ENCODE data around the gene ICA1. TPM values are rescaled to one million over a fixed set of nuclear protein-coding genes. Genes with fewer than 3 reads are reported as not detected.

Gene ICA1
- total RNA-seq, 2 experiments from 2014 or later: 0.57 to 1.0 TPM

- POLR2A ChIA-PET: no interaction called here
Measured at GRCh38 chr7:8172372-8173354, 89.3 kb downstream of the ICA1 start.

GRCh38 chr7:8169171-8169570 lies 92.8 kb downstream of the ICA1 start:
- no peaks in the 10 kb centered on the region for H3K9me3 Mint-ChIP-seq (ENCODE audit: low read depth)
- ChIA-PET POLR2A (no interaction called here), CTCF (interaction anchor here (0.6 kb wide), 1 partner anchor 62 kb away, joined by 3 read pairs; no protein-coding TSS in a partner anchor)
- H3K27ac Mint-ChIP-seq: no peak overlapping the region
- intact Hi-C loops (cut with DNase I, micrococcal nuclease): no loop called here
- H3K27me3 Mint-ChIP-seq: no peaks in the 10 kb centered on the region
- ATAC-seq: no peak
- no peak overlapping the region for H3K4me3 Mint-ChIP-seq
- peaks cover 3% of the 10 kb centered on the region for H3K4me1 Mint-ChIP-seq
- no peaks in the 10 kb centered on the region for H3K36me3 Mint-ChIP-seq (ENCODE audit: low read depth)
- no peak for DNase-seq

More at GRCh38 chr7:8172372-8173354, 89.3 kb downstream of the ICA1 start:
- Mint-ChIP-seq H3K9me3 (ENCODE audit: low read depth) (no peaks in the 10 kb centered on the region), H3K36me3 (ENCODE audit: low read depth) (no peaks in the 10 kb centered on the region), H3K27ac (no peak overlapping the region), H3K27me3 (no peaks in the 10 kb centered on the region), H3K4me3 (no peak overlapping the region), H3K4me1 (peaks cover 33% of the 10 kb centered on the region)
- no peak for DNase-seq
- no peak for ATAC-seq
- intact Hi-C loops (cut with DNase I, micrococcal nuclease): no loop called here
- CTCF ChIA-PET: no interaction called here

- no peaks in the 10 kb centered on the region for H3K9me3 Mint-ChIP-seq (ENCODE audit: low read depth)
- ChIA-PET CTCF (no interaction called here), POLR2A (no interaction called here)
- no peak overlapping the region for H3K4me3 Mint-ChIP-seq
- intact Hi-C loops (cut with DNase I, micrococcal nuclease): no loop called here
- DNase-seq (no peak), ATAC-seq (no peak)
- no peaks in the 10 kb centered on the region for H3K36me3 Mint-ChIP-seq (ENCODE audit: low read depth)
- no peaks in the 10 kb centered on the region for H3K27me3 Mint-ChIP-seq
- H3K27ac Mint-ChIP-seq: no peak overlapping the region
- peaks cover 3% of the 10 kb centered on the region for H3K4me1 Mint-ChIP-seq
Measured at GRCh38 chr7:8168336-8168735, 93.6 kb downstream of the ICA1 start.

- no peak for ATAC-seq
- Mint-ChIP-seq H3K4me1 (peaks cover 3% of the 10 kb centered on the region), H3K36me3 (ENCODE audit: low read depth) (no peaks in the 10 kb centered on the region), H3K27me3 (no peaks in the 10 kb centered on the region), H3K27ac (no peak overlapping the region), H3K9me3 (ENCODE audit: low read depth) (no peaks in the 10 kb centered on the region), H3K4me3 (no peak overlapping the region)
- intact Hi-C loops (cut with DNase I, micrococcal nuclease): no loop called here
- ChIA-PET POLR2A (no interaction called here), CTCF (no interaction called here)
- DNase-seq: no peak
Measured at GRCh38 chr7:8165150-8165549, 96.8 kb downstream of the ICA1 start.

- H3K27me3 Mint-ChIP-seq: no peaks in the 10 kb centered on the region
- no peak for ATAC-seq
Measured at GRCh38 chr7:8162181-8162580, 99.8 kb downstream of the ICA1 start.

GRCh38 chr7:8161364-8161828 lies 100.6 kb downstream of the ICA1 start:
- DNase-seq: no peak
- Mint-ChIP-seq H3K4me3 (no peak overlapping the region), H3K9me3 (ENCODE audit: low read depth) (no peaks in the 10 kb centered on the region), H3K36me3 (ENCODE audit: low read depth) (no peaks in the 10 kb centered on the region), H3K4me1 (no peaks in the 10 kb centered on the region), H3K27ac (no peak overlapping the region), H3K27me3 (no peaks in the 10 kb centered on the region)
- intact Hi-C loops (cut with DNase I, micrococcal nuclease): no loop called here
- ChIA-PET POLR2A (no interaction called here), CTCF (no interaction called here)
- no peak for ATAC-seq

More at GRCh38 chr7:8162181-8162580, 99.8 kb downstream of the ICA1 start:
- Mint-ChIP-seq H3K4me3 (no peak overlapping the region), H3K36me3 (ENCODE audit: low read depth) (no peaks in the 10 kb centered on the region), H3K9me3 (ENCODE audit: low read depth) (no peaks in the 10 kb centered on the region), H3K27ac (no peak overlapping the region), H3K4me1 (no peaks in the 10 kb centered on the region)
- ChIA-PET CTCF (no interaction called here), POLR2A (no interaction called here)
- no peak for DNase-seq
- intact Hi-C loops (cut with DNase I, micrococcal nuclease): no loop called here

GRCh38 chr7:8160779-8161345 lies 101.1 kb downstream of the ICA1 start:
- ATAC-seq: no peak
- no peaks in the 10 kb centered on the region for H3K4me1 Mint-ChIP-seq
- intact Hi-C loops (cut with DNase I, micrococcal nuclease): no loop called here

GRCh38 chr7:8160250-8160649 lies 101.7 kb downstream of the ICA1 start:
- no peaks in the 10 kb centered on the region for H3K27me3 Mint-ChIP-seq
- DNase-seq (no peak), ATAC-seq (no peak)
- ChIA-PET CTCF (interaction anchor here (0.7 kb wide), 1 partner anchor 20 kb away, joined by 3 read pairs; no protein-coding TSS in a partner anchor), POLR2A (no interaction called here)
- no peaks in the 10 kb centered on the region for H3K4me1 Mint-ChIP-seq
- no peak overlapping the region for H3K4me3 Mint-ChIP-seq
- H3K36me3 Mint-ChIP-seq (ENCODE audit: low read depth): no peaks in the 10 kb centered on the region
- intact Hi-C loops (cut with DNase I, micrococcal nuclease): no loop called here
- no peak overlapping the region for H3K27ac Mint-ChIP-seq
- H3K9me3 Mint-ChIP-seq (ENCODE audit: low read depth): no peaks in the 10 kb centered on the region

More at GRCh38 chr7:8160779-8161345, 101.1 kb downstream of the ICA1 start:
- no peak overlapping the region for H3K4me3 Mint-ChIP-seq
- no peak for DNase-seq
- POLR2A ChIA-PET: no interaction called here
- H3K27ac Mint-ChIP-seq: no peak overlapping the region
- H3K27me3 Mint-ChIP-seq: no peaks in the 10 kb centered on the region
- CTCF ChIA-PET: interaction anchor here (0.7 kb wide), 1 partner anchor 19 kb away, joined by 3 read pairs; no protein-coding TSS in a partner anchor
- H3K9me3 Mint-ChIP-seq (ENCODE audit: low read depth): no peaks in the 10 kb centered on the region
- H3K36me3 Mint-ChIP-seq (ENCODE audit: low read depth): no peaks in the 10 kb centered on the region

GRCh38 chr7:8159595-8159994 lies 102.4 kb downstream of the ICA1 start:
- DNase-seq (no peak), ATAC-seq (no peak)
- Mint-ChIP-seq H3K9me3 (ENCODE audit: low read depth) (no peaks in the 10 kb centered on the region), H3K27ac (no peak overlapping the region), H3K4me1 (no peaks in the 10 kb centered on the region), H3K27me3 (no peaks in the 10 kb centered on the region), H3K4me3 (no peak overlapping the region), H3K36me3 (ENCODE audit: low read depth) (no peaks in the 10 kb centered on the region)
- ChIA-PET POLR2A (no interaction called here), CTCF (no interaction called here)
- intact Hi-C loops (cut with DNase I, micrococcal nuclease): no loop called here

GRCh38 chr7:8157296-8157695 lies 104.7 kb downstream of the ICA1 start:
- Mint-ChIP-seq H3K36me3 (ENCODE audit: low read depth) (no peaks in the 10 kb centered on the region), H3K4me3 (no peak overlapping the region), H3K27ac (no peak overlapping the region), H3K4me1 (peaks cover 4% of the 10 kb centered on the region), H3K27me3 (no peaks in the 10 kb centered on the region), H3K9me3 (ENCODE audit: low read depth) (peaks cover 5% of the 10 kb centered on the region)
- CTCF ChIA-PET: interaction anchor here (0.6 to 1.2 kb wide), 2 partner anchors 13 to 1556 kb away, joined by 3 to 4 read pairs; no protein-coding TSS in a partner anchor
- ATAC-seq (no peak), DNase-seq (no peak)
- intact Hi-C loops (cut with DNase I, micrococcal nuclease): no loop called here
- POLR2A ChIA-PET: no interaction called here

GRCh38 chr7:8155836-8156235 lies 106.1 kb downstream of the ICA1 start:
- POLR2A ChIA-PET: no interaction called here
- intact Hi-C loops (cut with DNase I, micrococcal nuclease): no loop called here
- Mint-ChIP-seq H3K27me3 (no peaks in the 10 kb centered on the region), H3K4me3 (no peak overlapping the region), H3K36me3 (ENCODE audit: low read depth) (no peaks in the 10 kb centered on the region), H3K4me1 (peaks cover 14% of the 10 kb centered on the region), H3K27ac (no peak overlapping the region), H3K9me3 (ENCODE audit: low read depth) (peaks cover 5% of the 10 kb centered on the region)
- DNase-seq (no peak), ATAC-seq (no peak)
- CTCF ChIA-PET: no interaction called here

GRCh38 chr7:8154272-8154671 lies 107.7 kb downstream of the ICA1 start:
- no peak for ATAC-seq
- Mint-ChIP-seq H3K9me3 (ENCODE audit: low read depth) (peaks cover 5% of the 10 kb centered on the region), H3K4me3 (no peak overlapping the region), H3K4me1 (peaks cover 27% of the 10 kb centered on the region), H3K27me3 (no peaks in the 10 kb centered on the region), H3K27ac (no peak overlapping the region), H3K36me3 (ENCODE audit: low read depth) (no peaks in the 10 kb centered on the region)
- intact Hi-C loops (cut with DNase I, micrococcal nuclease): no loop called here
- DNase-seq: no peak
- CTCF ChIA-PET: no interaction called here
- POLR2A ChIA-PET: no interaction called here

Data from activated CD4-positive, alpha-beta T cell treated with anti-CD3 and anti-CD28 coated beads for 36 hours (primary cell).